ENCODE measurements around the gene NR0B1.

The NR0B1 gene, protein sequence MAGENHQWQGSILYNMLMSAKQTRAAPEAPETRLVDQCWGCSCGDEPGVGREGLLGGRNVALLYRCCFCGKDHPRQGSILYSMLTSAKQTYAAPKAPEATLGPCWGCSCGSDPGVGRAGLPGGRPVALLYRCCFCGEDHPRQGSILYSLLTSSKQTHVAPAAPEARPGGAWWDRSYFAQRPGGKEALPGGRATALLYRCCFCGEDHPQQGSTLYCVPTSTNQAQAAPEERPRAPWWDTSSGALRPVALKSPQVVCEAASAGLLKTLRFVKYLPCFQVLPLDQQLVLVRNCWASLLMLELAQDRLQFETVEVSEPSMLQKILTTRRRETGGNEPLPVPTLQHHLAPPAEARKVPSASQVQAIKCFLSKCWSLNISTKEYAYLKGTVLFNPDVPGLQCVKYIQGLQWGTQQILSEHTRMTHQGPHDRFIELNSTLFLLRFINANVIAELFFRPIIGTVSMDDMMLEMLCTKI

DNA sequence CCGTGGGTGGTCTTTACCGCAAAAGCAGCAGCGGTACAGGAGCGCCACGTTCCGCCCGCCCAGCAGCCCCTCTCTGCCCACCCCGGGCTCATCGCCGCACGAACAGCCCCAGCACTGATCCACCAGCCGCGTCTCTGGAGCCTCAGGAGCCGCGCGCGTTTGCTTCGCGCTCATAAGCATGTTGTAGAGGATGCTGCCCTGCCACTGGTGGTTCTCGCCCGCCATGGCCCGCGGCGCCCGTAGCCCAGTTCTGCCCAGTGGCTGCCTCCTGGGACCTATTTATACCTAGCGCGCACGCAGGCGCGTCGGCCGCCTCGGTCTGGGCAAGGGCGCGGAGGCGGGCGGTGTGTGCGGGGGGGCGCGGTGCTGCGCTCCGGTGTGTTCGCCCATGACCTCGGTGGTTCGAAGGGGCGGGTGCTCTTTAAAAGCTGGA is at the start of gene NR0B1:
NR0B1 (minus strand) TSS at position 252 of the 433 bp plus-strand sequence; CDS start at position 225, 27 bp downstream.
- Histone ChIP-seq H3K27ac (ENCODE audit: low read depth, low read length) (no peak within 1 kb of the TSS), H3K27me3 (ENCODE audit: control insufficient read depth, insufficient read depth, low read length) (peaks cover 55% of the 10 kb centered on the region), H3K9me3 (ENCODE audit: control insufficient read depth, insufficient read depth, low read length) (no peaks in the 10 kb centered on the region), H3K9ac (ENCODE audit: low read depth, low read length) (no peak within 1 kb of the TSS), H3K4me1 (ENCODE audit: control insufficient read depth, insufficient read depth, low read length) (no peaks in the 10 kb centered on the region), H3K4me3 (ENCODE audit: low read depth, low read length) (peak within 1 kb of the TSS; percentile 56), H3K36me3 (ENCODE audit: control insufficient read depth, insufficient read depth, low read length) (no peaks in the 10 kb centered on the region)

DNA sequence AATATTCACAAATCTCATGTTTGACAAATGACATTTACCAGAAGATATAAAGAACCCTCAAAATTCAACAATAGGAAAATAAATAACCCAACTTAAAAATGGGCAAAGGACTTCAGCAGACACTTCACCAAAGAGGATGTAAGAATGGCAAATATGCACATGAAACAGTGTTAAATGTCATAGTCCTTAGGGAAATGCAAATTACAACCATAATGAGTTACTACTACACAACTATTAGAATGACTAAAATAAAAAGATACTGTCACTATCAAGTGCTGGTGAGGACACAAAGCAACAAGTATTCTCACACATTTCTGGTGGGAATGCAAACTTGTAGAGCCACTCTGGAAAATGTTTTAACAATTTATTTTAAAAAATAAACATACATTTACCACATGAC is 40.8 kb upstream of the NR0B1 start:
- Histone ChIP-seq H3K4me1 (ENCODE audit: control insufficient read depth, insufficient read depth, low read length) (no peaks in the 10 kb centered on the region), H3K4me3 (ENCODE audit: low read depth, low read length) (no peak overlapping the region), H3K9ac (ENCODE audit: low read depth, low read length) (no peak overlapping the region), H3K27me3 (ENCODE audit: control insufficient read depth, insufficient read depth, low read length) (no peaks in the 10 kb centered on the region), H3K9me3 (ENCODE audit: control insufficient read depth, insufficient read depth, low read length) (peaks cover 3% of the 10 kb centered on the region; the same call in 1 of the 2 replicates), H3K36me3 (ENCODE audit: control insufficient read depth, insufficient read depth, low read length) (no peaks in the 10 kb centered on the region), H3K27ac (ENCODE audit: low read depth, low read length) (no peak overlapping the region)

DNA sequence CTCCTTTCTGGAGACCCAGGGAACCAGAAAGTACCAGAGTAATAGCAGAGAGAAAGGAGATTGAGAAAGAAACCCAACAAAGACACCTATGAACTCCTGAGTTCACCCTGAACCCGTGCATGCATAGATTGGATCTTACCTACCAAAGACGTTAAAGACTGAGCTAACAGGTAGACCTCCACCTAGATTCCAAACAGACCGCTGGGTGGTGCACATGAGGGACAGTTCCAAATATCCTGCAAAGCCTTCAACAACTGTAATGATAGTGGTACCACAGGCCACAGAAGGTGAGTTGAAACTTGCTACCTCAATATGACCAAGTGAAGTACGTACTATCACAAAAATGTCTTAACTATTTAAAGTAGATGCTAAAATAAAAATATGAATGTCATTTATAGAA is 34.0 kb upstream of the NR0B1 start:
- Histone ChIP-seq H3K27ac (ENCODE audit: low read depth, low read length) (no peak overlapping the region), H3K36me3 (ENCODE audit: control insufficient read depth, insufficient read depth, low read length) (no peaks in the 10 kb centered on the region), H3K9ac (ENCODE audit: low read depth, low read length) (no peak overlapping the region), H3K9me3 (ENCODE audit: control insufficient read depth, insufficient read depth, low read length) (no peaks in the 10 kb centered on the region), H3K4me1 (ENCODE audit: control insufficient read depth, insufficient read depth, low read length) (no peaks in the 10 kb centered on the region), H3K27me3 (ENCODE audit: control insufficient read depth, insufficient read depth, low read length) (no peaks in the 10 kb centered on the region), H3K4me3 (ENCODE audit: low read depth, low read length) (no peak overlapping the region)

DNA sequence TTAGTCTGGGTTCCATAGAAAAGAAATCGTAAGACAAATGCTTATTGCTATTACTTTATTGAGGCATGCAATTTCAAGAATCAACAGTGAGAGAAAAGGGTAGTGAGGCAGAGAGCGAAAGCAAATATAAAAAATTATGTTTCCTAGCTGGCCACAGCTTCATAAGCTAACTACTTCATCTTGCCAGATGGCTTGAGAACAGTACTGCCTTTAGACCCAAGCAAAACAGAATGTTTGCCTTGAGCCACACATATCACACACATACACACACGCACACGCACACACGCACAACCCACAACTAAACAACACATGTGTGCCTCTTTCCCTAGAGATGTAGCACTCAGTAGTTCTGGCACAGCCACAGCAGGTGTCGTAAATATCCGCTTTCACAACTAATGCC is 31.6 kb upstream of the NR0B1 start:
- no peak overlapping the region for H3K4me3 ChIP-seq (ENCODE audit: low read depth, low read length)
- no peak overlapping the region for H3K27ac ChIP-seq (ENCODE audit: low read depth, low read length)
- H3K9ac ChIP-seq (ENCODE audit: low read depth, low read length): no peak overlapping the region
- no peaks in the 10 kb centered on the region for H3K36me3 ChIP-seq (ENCODE audit: control insufficient read depth, insufficient read depth, low read length)
- no peaks in the 10 kb centered on the region for H3K9me3 ChIP-seq (ENCODE audit: control insufficient read depth, insufficient read depth, low read length)
- H3K27me3 ChIP-seq (ENCODE audit: control insufficient read depth, insufficient read depth, low read length): no peaks in the 10 kb centered on the region
- H3K4me1 ChIP-seq (ENCODE audit: control insufficient read depth, insufficient read depth, low read length): no peaks in the 10 kb centered on the region

DNA sequence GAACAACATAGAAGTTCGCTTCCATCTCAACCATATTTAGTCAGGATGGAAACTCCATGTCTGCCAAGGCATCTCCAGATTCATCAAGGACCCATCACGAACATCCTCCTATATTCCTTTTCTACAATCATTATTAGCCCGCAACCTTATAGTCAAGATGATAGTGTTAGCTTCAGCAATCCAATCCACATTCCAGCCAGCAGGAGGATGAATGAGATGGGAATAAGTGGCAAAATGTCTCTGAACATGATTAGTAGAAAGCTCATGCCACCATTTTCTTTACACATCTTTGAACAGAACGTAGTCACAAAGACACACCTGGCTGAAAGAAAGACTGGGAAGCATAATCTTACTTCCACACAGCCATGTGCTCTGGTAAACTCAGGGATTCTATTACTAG is 18.6 kb upstream of the NR0B1 start:
- peaks cover 6% of the 10 kb centered on the region; the same call in 1 of the 2 replicates for H3K4me1 ChIP-seq (ENCODE audit: control insufficient read depth, insufficient read depth, low read length)
- H3K36me3 ChIP-seq (ENCODE audit: control insufficient read depth, insufficient read depth, low read length): no peaks in the 10 kb centered on the region
- H3K27me3 ChIP-seq (ENCODE audit: control insufficient read depth, insufficient read depth, low read length): no peaks in the 10 kb centered on the region
- H3K9me3 ChIP-seq (ENCODE audit: control insufficient read depth, insufficient read depth, low read length): no peaks in the 10 kb centered on the region
- no peak overlapping the region for H3K9ac ChIP-seq (ENCODE audit: low read depth, low read length)
- H3K27ac ChIP-seq (ENCODE audit: low read depth, low read length): no peak overlapping the region
- H3K4me3 ChIP-seq (ENCODE audit: low read depth, low read length): no peak overlapping the region

DNA sequence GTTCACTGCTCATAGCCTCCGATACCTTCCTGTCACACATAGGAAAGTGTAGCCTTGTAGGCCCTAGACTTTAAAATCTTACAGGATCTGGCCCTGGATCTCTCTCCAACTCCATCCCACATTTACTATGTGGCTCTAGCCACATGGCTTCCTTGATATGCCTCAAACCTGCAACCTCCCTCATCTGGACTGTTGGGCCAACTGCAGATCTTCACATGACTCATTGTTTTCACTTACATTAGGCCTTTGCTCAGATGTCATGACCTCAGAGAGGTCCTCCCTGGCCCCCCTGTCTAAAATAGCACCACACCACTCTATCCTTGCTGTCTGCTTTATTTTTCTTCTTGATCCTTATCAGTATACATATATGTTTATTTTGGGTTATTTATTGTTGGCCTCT is 8.1 kb upstream of the NR0B1 start:
- Histone ChIP-seq H3K36me3 (ENCODE audit: control insufficient read depth, insufficient read depth, low read length) (no peaks in the 10 kb centered on the region), H3K4me1 (ENCODE audit: control insufficient read depth, insufficient read depth, low read length) (no peaks in the 10 kb centered on the region), H3K9me3 (ENCODE audit: control insufficient read depth, insufficient read depth, low read length) (no peaks in the 10 kb centered on the region), H3K4me3 (ENCODE audit: low read depth, low read length) (no peak overlapping the region), H3K9ac (ENCODE audit: low read depth, low read length) (no peak overlapping the region), H3K27ac (ENCODE audit: low read depth, low read length) (no peak overlapping the region), H3K27me3 (ENCODE audit: control insufficient read depth, insufficient read depth, low read length) (no peaks in the 10 kb centered on the region)

DNA sequence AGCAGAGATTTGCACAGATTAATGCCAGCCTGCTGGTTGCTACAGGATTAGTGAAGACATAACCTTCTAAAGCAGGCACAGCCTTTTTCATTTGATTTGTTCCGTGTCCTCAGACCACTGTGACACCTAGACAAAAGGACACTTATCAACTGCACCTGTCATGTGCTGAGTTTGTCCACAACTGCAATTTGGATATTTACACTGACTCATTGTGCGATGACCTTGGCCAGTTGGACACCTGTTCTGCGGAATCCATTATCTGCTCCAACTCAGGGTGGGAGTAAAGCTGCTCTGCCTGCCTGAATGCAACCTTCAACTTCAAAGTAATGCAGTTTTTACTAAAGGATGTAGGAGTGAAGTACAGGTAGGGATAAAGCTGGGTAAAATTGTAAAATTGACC is 4.1 kb upstream of the NR0B1 start:
- Histone ChIP-seq H3K9ac (ENCODE audit: low read depth, low read length) (no peak overlapping the region), H3K27ac (ENCODE audit: low read depth, low read length) (no peak overlapping the region), H3K9me3 (ENCODE audit: control insufficient read depth, insufficient read depth, low read length) (no peaks in the 10 kb centered on the region), H3K36me3 (ENCODE audit: control insufficient read depth, insufficient read depth, low read length) (no peaks in the 10 kb centered on the region), H3K4me3 (ENCODE audit: low read depth, low read length) (no peak overlapping the region), H3K4me1 (ENCODE audit: control insufficient read depth, insufficient read depth, low read length) (no peaks in the 10 kb centered on the region), H3K27me3 (ENCODE audit: control insufficient read depth, insufficient read depth, low read length) (peaks cover 30% of the 10 kb centered on the region)

DNA sequence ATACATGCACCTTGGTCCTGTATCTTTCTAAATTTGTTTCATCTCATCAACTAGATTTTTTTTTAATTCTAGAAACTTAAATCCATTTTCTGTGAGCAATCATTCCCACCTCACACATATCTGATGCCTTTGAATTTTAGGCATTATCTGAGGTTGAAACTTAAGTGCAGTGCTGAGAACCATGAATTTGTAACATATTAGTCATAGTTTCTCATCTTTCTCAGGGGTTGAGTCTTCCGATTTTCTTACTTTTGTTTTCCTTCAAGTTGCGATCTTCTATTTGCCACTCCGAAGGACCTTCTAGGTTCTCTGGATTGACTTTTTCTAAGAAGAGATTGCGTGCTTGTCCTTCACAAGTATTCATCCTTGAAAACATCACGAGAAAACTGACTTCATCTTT is 3.7 kb upstream of the NR0B1 start:
- no peaks in the 10 kb centered on the region for H3K4me1 ChIP-seq (ENCODE audit: control insufficient read depth, insufficient read depth, low read length)
- no peaks in the 10 kb centered on the region for H3K9me3 ChIP-seq (ENCODE audit: control insufficient read depth, insufficient read depth, low read length)
- no peak overlapping the region for H3K4me3 ChIP-seq (ENCODE audit: low read depth, low read length)
- H3K36me3 ChIP-seq (ENCODE audit: control insufficient read depth, insufficient read depth, low read length): no peaks in the 10 kb centered on the region
- H3K27me3 ChIP-seq (ENCODE audit: control insufficient read depth, insufficient read depth, low read length): peaks cover 35% of the 10 kb centered on the region
- H3K9ac ChIP-seq (ENCODE audit: low read depth, low read length): no peak overlapping the region
- no peak overlapping the region for H3K27ac ChIP-seq (ENCODE audit: low read depth, low read length)

DNA sequence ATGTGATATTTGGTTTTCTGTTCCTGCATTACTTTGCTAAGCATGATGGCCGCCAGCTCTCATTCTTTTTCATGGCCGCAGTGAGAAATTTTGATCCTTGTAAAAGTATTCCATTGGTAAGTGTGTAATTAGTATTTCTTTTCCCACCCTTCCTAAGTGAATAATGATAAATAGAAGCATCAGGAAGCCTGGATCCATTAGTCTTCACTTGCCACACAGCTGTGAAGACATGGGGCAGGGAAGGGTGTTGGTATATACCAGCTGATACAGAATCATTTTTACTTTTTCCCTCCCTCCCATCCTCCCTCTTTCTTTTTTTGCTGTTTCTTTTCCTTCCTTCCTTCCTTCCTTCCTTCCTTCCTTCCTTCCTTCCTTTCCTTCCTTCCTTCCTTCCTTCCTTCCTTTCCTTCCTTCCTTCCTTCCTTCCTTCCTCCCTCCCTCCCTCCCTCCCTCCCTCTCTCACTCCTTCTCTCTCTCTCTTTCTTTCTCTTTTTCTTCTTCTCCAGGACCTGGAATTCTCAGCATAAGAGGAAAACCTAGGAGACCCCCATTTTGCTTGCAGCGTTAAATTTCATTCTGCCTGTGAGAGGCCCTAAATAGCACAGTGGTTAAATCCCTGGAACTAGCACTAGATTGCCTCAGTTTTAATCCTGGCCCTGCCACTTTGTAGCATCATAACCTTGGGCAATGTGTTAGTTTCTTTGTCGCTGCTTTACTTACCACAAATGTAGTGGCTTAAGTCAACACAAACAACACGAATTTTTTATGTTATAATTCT is 1.4 kb upstream of the NR0B1 start:
- H3K27me3 ChIP-seq (ENCODE audit: control insufficient read depth, insufficient read depth, low read length): peaks cover 55% of the 10 kb centered on the region

DNA sequence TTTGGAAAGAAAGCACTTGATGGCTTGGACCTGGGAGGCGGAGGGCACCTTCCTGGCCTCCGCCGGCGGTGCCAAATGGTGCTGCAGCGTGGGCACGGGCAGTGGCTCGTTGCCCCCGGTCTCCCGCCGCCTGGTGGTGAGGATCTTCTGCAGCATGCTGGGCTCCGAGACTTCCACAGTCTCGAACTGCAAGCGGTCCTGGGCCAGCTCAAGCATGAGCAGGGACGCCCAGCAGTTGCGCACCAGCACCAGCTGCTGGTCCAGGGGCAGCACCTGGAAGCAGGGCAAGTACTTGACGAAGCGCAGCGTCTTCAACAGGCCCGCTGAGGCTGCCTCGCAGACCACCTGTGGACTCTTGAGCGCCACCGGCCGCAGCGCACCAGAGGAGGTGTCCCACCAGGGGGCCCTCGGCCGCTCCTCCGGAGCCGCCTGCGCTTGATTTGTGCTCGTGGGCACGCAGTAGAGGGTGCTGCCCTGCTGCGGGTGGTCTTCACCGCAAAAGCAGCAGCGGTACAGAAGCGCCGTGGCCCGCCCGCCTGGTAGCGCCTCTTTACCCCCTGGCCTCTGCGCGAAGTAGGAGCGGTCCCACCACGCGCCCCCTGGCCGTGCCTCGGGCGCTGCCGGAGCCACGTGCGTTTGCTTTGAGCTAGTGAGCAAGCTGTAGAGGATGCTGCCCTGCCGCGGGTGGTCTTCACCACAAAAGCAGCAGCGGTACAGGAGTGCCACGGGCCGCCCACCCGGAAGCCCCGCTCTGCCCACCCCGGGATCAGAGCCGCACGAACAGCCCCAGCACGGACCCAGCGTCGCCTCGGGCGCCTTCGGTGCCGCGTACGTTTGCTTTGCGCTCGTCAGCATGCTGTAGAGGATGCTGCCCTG is 689 bp downstream of the NR0B1 start:
- H3K27me3 ChIP-seq (ENCODE audit: control insufficient read depth, insufficient read depth, low read length): peaks cover 55% of the 10 kb centered on the region
- H3K36me3 ChIP-seq (ENCODE audit: control insufficient read depth, insufficient read depth, low read length): no peaks in the 10 kb centered on the region
- H3K4me1 ChIP-seq (ENCODE audit: control insufficient read depth, insufficient read depth, low read length): no peaks in the 10 kb centered on the region
- peak overlapping the region; percentile 56 for H3K4me3 ChIP-seq (ENCODE audit: low read depth, low read length)
- no peak overlapping the region for H3K27ac ChIP-seq (ENCODE audit: low read depth, low read length)
- no peak overlapping the region for H3K9ac ChIP-seq (ENCODE audit: low read depth, low read length)
- no peaks in the 10 kb centered on the region for H3K9me3 ChIP-seq (ENCODE audit: control insufficient read depth, insufficient read depth, low read length)

More for the DNA sequence above, 1.4 kb upstream of the NR0B1 start:
- no peaks in the 10 kb centered on the region for H3K4me1 ChIP-seq (ENCODE audit: control insufficient read depth, insufficient read depth, low read length)
- no peaks in the 10 kb centered on the region for H3K36me3 ChIP-seq (ENCODE audit: control insufficient read depth, insufficient read depth, low read length)
- no peak overlapping the region for H3K4me3 ChIP-seq (ENCODE audit: low read depth, low read length)
- no peak overlapping the region for H3K9ac ChIP-seq (ENCODE audit: low read depth, low read length)
- H3K9me3 ChIP-seq (ENCODE audit: control insufficient read depth, insufficient read depth, low read length): no peaks in the 10 kb centered on the region
- H3K27ac ChIP-seq (ENCODE audit: low read depth, low read length): no peak overlapping the region
